AG04449 (cell line): ENCODE measurements around the gene IFNL3.

ENCODE experiments used
- CTCF ChIA-PET: fragments of 350-600 bp; formaldehyde crosslinking; extraction: SDS; loops from one replicate; lab custom pipeline; 2021; ENCODE audit warnings: antibody characterized with exemption; lab: Yijun Ruan, JAX
- POLR2A ChIA-PET: fragments of 400-600, 350-600 bp; formaldehyde crosslinking; extraction: SDS; loops from one replicate; lab custom pipeline; 2020; ENCODE audit warnings: antibody characterized with exemption, inconsistent platforms; lab: Yijun Ruan, JAX
- DNase-seq: peaks from one replicate; pipeline ENCODE4 v3.0.0-alpha.2; 2010; ENCODE audit warnings: low read depth, low spot score
- H3K4me3 ChIP-seq: 2 replicates; pipeline ENCODE4 v1.5.1; 2011; ENCODE audit warnings: low read depth, mild to moderate bottlenecking, control low read depth, low read length
- TF ChIP-seq, protein P1 (sequence below): IDR thresholded peaks from one replicate; pipeline ENCODE4 v1.5.1; 2011; ENCODE audit warnings: mild to moderate bottlenecking, moderate library complexity, low read length, control low read depth, inconsistent platforms; ENCODE audit not compliant: insufficient read depth; ENCODE audit errors: missing control alignments

IFNL3 gene

GRCh38 chr19:39240421-39240820 lies 4.4 kb downstream of the IFNL3 start:
- no peak overlapping the region for H3K4me3 ChIP-seq
- TF ChIP-seq, protein P1, sequence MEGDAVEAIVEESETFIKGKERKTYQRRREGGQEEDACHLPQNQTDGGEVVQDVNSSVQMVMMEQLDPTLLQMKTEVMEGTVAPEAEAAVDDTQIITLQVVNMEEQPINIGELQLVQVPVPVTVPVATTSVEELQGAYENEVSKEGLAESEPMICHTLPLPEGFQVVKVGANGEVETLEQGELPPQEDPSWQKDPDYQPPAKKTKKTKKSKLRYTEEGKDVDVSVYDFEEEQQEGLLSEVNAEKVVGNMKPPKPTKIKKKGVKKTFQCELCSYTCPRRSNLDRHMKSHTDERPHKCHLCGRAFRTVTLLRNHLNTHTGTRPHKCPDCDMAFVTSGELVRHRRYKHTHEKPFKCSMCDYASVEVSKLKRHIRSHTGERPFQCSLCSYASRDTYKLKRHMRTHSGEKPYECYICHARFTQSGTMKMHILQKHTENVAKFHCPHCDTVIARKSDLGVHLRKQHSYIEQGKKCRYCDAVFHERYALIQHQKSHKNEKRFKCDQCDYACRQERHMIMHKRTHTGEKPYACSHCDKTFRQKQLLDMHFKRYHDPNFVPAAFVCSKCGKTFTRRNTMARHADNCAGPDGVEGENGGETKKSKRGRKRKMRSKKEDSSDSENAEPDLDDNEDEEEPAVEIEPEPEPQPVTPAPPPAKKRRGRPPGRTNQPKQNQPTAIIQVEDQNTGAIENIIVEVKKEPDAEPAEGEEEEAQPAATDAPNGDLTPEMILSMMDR = no peak
- no peak for DNase-seq
- ChIA-PET POLR2A (no interaction called here), CTCF (no interaction called here)

GRCh38 chr19:39238944-39239343 lies 5.9 kb downstream of the IFNL3 start:
- TF ChIP-seq, protein P1 = no peak
- ChIA-PET CTCF (no interaction called here), POLR2A (no interaction called here)

GRCh38 chr19:39238209-39238608 lies 6.6 kb downstream of the IFNL3 start:
- no peak overlapping the region for H3K4me3 ChIP-seq
- ChIA-PET POLR2A (no interaction called here), CTCF (no interaction called here)
- no peak for DNase-seq
- TF ChIP-seq, protein P1 = no peak

More at GRCh38 chr19:39238944-39239343, 5.9 kb downstream of the IFNL3 start:
- no peak overlapping the region for H3K4me3 ChIP-seq
- DNase-seq = no peak

DNA sequence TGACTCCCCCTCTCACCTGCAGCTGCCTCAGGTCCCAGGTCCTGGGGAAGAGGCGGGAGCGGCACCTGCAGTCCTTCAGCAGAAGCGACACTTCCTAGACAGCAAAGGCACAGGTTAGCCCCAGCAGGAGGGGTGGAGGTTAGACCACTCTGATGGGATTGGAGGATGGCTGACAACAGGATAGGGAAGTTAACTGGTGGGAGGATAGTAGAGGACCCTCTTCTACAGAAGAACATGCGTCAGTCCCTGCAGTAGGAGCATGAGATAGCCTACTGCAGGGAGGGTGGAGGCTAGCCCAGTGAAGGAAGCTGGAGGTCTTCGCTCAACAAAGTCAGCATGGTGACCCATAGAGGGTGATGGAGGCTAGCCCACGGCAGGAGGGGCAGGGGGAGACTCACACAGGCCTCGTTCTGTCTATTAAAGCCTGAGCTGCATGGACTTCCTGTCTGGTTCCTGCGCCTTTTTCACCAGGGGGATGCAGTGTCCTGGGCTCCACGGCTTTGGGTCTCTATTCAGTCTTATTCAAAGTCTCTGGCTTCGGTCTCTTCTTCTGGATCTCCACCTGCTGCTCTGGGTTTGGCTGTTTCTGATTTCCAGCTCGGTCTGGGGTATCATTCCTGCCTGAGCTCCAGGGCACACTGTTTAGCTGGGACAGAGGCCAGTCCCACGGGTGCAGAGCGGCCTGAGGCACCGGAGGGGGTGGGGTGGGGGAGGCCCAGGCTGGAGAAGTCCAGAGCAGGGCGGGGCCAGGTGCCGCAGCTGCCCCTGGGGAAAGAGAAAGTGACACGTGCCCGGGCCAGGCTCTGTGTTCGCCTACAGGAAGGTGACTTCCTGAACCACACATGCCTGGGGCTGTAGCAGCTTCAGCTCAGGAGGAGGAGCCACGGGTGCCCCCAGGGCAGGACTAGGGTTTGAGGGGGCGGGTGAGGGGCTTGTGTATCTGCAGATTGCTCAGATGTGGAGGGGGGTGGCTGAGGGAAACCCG lies 7.3 kb downstream of the IFNL3 start:
- ChIA-PET CTCF (no interaction called here), POLR2A (no interaction called here)
- TF ChIP-seq, protein P1 = no peak
- no peak for DNase-seq
- H3K4me3 ChIP-seq = no peak overlapping the region

- ChIA-PET CTCF (no interaction called here), POLR2A (no interaction called here)
- no peak overlapping the region for H3K4me3 ChIP-seq
- DNase-seq = no peak
- TF ChIP-seq, protein P1 = no peak
Observed at GRCh38 chr19:39236527-39236926, 8.3 kb downstream of the IFNL3 start.

DNA sequence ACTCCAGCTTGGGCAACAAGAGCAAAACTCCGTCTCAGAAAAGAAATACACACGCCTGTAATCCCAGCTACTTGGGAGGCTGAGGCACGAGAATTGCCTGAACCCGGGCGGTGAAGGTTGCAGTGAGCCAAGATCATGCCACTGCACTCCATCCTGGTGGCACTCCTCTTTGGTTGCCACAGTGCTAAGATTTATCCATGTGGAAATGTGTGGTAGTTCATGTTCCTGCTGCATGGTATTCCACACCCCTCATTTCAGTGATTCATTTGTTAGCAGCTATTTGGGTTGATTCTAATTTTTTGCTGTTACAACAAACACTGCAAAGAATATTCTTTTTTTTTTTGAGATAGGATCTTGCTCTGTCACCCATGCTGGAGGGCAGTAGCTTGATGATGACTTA lies 12.1 kb downstream of the IFNL3 start:
- TF ChIP-seq, protein P1 = no peak
- no peak overlapping the region for H3K4me3 ChIP-seq
- POLR2A ChIA-PET = no interaction called here
- DNase-seq = no peak
- CTCF ChIA-PET = interaction anchor here (0.7 kb wide), 1 partner anchor 79 kb away, joined by 3 read pairs; no protein-coding TSS in a partner anchor
